RWPE1 (cell line): ENCODE data around the gene PRPSAP2.

Experiments used
- CTCF ChIA-PET: fragments of 350-600 bp; sonication (Branson Sonifier 250); formaldehyde crosslinking; extraction: SDS; loops from one replicate; lab custom pipeline; 2021; lab: Yijun Ruan, JAX
- POLR2A ChIA-PET: fragments of 400-600 bp; formaldehyde crosslinking; extraction: SDS; loops from one replicate; lab custom pipeline; 2020; ENCODE audit warnings: antibody characterized with exemption; ENCODE audit not compliant: low non-redundant PET; lab: Yijun Ruan, JAX
- DNase-seq: peaks from one replicate; pipeline ENCODE4 v3.0.0; 2012; ENCODE audit warnings: low spot score
- H3K27ac ChIP-seq: fragments of 450-650 bp; 2 replicates; pipeline ENCODE4 v1.5.1; 2017
- TF ChIP-seq, protein P1 (sequence below): fragments of 450-650 bp; conservative IDR thresholded peaks from 2 replicates; pipeline ENCODE4 v1.5.1; 2017; ENCODE audit warnings: low read depth, mild to moderate bottlenecking

Gene PRPSAP2

DNA sequence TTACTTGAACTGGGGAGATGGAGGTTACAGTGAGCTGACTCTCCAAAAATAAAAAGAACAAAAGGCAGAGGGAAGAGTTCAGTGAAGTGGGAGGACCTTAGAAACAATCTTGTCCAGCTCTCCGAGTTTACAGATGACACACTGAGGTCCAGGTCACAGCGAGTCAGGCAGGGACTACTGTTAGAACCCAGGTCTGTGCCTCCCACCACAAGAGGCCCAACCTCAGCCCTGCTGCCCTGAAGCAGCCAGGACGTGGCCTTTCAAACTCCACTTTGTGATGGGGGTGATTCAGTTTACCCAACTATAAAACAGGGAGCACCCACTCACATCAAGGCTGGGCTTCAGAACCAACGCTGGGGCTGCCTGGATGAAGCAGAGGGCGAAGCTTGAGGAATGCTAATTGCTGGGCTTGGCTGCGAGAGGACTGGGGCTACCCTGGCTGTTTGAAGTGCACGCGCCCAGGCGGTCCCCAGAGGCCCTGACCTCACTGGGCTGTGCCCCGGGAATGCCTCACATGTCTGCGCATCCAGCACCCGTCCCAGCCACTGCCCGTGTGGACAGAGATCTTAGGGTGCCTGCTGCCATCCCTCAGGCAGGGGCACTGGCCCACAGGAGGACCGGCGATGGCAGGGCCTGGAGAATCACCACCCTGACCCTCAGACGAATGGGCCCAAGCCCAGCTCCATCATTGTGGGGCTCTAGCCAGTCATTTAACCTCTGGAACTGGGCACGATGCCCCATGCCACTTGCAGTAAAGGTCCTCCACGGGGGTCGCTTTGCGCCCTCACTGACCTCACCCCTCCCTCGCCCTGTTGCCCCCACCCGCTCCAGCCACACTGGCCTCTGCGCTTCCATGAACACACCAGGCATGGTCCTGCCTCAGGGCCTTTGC, 105.4 kb downstream of the PRPSAP2 start:
- H3K27ac ChIP-seq: peak overlapping the region; percentile 26; the same call in 1 of the 2 replicates
- POLR2A ChIA-PET: no interaction called here
- no peak for DNase-seq
- CTCF ChIA-PET: interaction anchor here (0.7 kb wide), 1 partner anchor 102 kb away, joined by 3 read pairs; no protein-coding TSS in a partner anchor
- TF ChIP-seq, protein P1, sequence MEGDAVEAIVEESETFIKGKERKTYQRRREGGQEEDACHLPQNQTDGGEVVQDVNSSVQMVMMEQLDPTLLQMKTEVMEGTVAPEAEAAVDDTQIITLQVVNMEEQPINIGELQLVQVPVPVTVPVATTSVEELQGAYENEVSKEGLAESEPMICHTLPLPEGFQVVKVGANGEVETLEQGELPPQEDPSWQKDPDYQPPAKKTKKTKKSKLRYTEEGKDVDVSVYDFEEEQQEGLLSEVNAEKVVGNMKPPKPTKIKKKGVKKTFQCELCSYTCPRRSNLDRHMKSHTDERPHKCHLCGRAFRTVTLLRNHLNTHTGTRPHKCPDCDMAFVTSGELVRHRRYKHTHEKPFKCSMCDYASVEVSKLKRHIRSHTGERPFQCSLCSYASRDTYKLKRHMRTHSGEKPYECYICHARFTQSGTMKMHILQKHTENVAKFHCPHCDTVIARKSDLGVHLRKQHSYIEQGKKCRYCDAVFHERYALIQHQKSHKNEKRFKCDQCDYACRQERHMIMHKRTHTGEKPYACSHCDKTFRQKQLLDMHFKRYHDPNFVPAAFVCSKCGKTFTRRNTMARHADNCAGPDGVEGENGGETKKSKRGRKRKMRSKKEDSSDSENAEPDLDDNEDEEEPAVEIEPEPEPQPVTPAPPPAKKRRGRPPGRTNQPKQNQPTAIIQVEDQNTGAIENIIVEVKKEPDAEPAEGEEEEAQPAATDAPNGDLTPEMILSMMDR: no peak

DNA sequence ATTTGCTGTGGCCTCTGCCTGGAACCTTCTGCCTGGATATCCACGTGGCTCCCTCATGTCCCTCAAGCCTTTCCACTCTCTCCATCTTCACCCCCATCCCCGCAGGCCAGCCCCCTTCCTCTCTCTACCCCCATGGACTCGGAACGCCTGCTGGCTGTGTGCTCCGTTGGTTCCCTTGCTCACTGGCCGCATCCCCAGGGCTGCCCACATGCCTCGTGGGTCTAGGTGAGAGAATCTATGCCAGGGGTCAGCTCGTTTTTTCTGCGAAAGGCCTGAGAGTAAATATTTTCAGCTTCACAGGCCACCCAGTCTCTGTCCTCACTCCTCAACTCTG, 106.1 kb downstream of the PRPSAP2 start:
- POLR2A ChIA-PET: no interaction called here

DNA sequence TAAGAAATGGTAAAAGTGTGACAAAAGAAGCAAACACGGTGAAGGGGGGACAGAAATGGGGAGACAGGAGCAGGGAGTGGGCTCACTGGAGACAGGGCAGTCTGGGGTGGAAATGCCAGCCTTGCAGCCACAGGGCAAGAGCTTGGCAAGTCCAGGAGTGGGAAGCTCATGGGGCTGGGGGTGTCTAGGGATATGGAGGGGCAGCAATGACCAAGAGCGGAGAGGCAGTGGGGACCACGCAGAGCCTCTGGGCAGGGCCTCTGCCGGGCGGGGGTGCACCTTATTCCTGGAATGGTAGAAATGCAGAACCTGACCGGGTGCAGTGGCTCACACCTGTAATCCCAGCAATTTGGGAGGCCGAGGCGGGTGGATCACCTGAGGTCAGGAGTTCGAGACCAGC, 106.6 kb downstream of the PRPSAP2 start:
- DNase-seq: no peak
- TF ChIP-seq, protein P1: no peak
- CTCF ChIA-PET: no interaction called here
- POLR2A ChIA-PET: no interaction called here
- H3K27ac ChIP-seq: peak overlapping the region; percentile 26

More for the DNA sequence above, 106.1 kb downstream of the PRPSAP2 start:
- no peak for DNase-seq
- CTCF ChIA-PET: no interaction called here
- TF ChIP-seq, protein P1: no peak
- H3K27ac ChIP-seq: peak overlapping the region; percentile 26

DNA sequence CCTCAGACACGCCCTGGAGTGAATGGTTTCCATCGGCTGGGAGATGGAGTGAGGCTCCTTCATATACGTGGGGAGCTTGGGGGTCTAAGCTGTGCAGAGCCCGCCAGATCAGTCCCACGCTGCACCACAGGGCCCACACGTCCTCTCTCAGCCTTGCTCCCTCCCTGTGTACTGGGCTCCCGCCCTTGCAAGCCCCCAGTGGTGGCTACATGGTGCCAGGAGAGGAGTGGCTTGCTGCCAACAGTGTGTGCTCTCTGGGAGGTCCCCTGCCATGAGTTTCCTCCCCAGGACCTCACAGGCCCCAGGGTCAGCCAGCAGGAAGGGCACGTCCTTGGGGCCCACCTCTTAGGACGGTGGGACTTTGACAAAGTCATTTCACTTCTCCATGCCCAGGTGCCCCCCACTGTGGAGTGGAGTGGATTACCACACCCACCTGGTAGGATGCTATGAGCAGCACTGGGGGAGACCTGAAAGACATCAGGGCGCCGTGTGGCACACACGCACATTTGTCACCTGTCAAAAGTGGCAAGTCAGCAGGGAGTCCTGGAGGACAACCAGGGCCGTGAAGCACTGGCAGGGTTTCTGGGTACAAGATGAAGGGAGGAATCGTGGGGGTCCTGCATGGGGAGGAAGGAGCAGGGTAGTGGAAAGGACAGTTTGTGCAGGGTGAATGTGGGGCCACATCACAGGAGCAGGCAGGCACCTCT, 107.8 kb downstream of the PRPSAP2 start:
- TF ChIP-seq, protein P1: no peak
- ChIA-PET CTCF (no interaction called here), POLR2A (interaction anchor here (0.6 kb wide), 1 partner anchor 11 kb away, joined by 3 read pairs; no protein-coding TSS in a partner anchor)
- no peak for DNase-seq
- peak overlapping the region; percentile 86 for H3K27ac ChIP-seq

- peak overlapping the region; percentile 86 for H3K27ac ChIP-seq
- no peak for DNase-seq
- CTCF ChIA-PET: no interaction called here
These were observed 109.1 kb downstream of the PRPSAP2 start for GRCh38 chr17:18966831-18967624.

More at GRCh38 chr17:18966831-18967624, 109.1 kb downstream of the PRPSAP2 start:
- TF ChIP-seq, protein P1: no peak
- POLR2A ChIA-PET: no interaction called here
